Coronary artery (tissue), 2 donors: ENCODE results near the gene MARCHF3.

Source experiments
- DNase-seq: peaks from one replicate; pipeline ENCODE4 v3.0.0-alpha.2; 2017; ENCODE audit warnings: low spot score
- H3K27ac ChIP-seq, 2 donors: fragments of 200-600 bp; sonication (generic); one replicate each; pipeline ENCODE4 v1.5.1; 2016 to 2019
- H3K4me3 ChIP-seq: fragments of 200-600 bp; sonication (generic); 2 replicates; pipeline ENCODE4 v1.5.1; 2016; ENCODE audit warnings: mild to moderate bottlenecking, moderate library complexity
- CTCF ChIP-seq: fragments of 200-600 bp; sonication (generic); IDR thresholded peaks from one replicate; pipeline ENCODE4 v1.5.1; 2019; ENCODE audit warnings: antibody characterized with exemption

The MARCHF3 gene

DNA sequence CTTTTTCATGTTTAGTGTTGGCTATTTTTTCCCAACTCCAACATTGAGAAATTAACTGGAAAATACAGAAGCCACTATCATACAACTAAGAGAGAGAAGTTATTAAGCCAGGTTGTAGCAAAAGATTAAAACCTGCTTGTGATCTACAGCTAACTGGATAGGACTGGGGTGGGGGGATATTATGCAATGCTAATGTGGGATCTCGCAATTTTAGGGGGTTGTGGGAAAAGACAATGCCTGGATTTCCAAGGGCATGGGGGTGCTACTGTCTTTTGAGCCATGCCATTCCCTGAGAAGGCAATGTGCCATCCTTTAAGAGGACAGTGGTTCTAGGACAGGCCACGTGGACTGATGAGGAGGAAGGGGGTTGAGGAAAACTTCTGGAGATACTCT, 46.5 kb downstream of the MARCHF3 start:
- Histone ChIP-seq H3K27ac (no peak overlapping the region), H3K4me3 (no peak overlapping the region)
- no peak for TF ChIP-seq CTCF
- DNase-seq = no peak

- no peak for DNase-seq
- Histone ChIP-seq H3K4me3 (no peak overlapping the region), H3K27ac (no peak overlapping the region)
- no peak for TF ChIP-seq CTCF
Measured at GRCh38 chr5:126982926-126983873, 47.2 kb downstream of the MARCHF3 start.

DNA sequence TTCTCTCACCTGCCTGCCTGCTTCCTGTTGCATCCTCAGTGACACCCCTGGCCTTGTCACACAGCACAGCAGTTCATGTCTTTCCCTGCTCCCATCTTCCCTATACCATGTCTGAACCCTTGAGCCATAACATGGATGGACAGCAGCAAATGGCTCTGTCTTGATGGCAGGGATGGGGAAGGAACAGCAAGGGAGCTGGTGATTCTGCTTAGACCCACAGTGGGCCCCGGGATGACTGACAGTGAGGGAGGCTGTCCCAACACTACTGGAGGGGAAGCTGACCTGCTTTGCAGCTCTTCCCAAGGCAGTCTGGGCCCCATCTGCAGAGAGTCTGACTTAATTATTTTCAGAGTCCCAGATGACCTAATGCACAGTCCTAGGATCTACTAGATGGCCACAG, 48.2 kb downstream of the MARCHF3 start:
- no peak overlapping the region for H3K27ac ChIP-seq

GRCh38 chr5:126981701-126982100, 48.7 kb downstream of the MARCHF3 start:
- Histone ChIP-seq H3K4me3 (no peak overlapping the region), H3K27ac (no peak overlapping the region)
- no peak for DNase-seq
- no peak for TF ChIP-seq CTCF

More for the DNA sequence above, 48.2 kb downstream of the MARCHF3 start:
- DNase-seq = no peak
- H3K4me3 ChIP-seq = no peak overlapping the region
- TF ChIP-seq CTCF = no peak

- no peak for TF ChIP-seq CTCF
- DNase-seq = no peak
- Histone ChIP-seq H3K4me3 (no peak overlapping the region), H3K27ac (no peak overlapping the region)
Measured at GRCh38 chr5:126981222-126981621, 49.1 kb downstream of the MARCHF3 start.

DNA sequence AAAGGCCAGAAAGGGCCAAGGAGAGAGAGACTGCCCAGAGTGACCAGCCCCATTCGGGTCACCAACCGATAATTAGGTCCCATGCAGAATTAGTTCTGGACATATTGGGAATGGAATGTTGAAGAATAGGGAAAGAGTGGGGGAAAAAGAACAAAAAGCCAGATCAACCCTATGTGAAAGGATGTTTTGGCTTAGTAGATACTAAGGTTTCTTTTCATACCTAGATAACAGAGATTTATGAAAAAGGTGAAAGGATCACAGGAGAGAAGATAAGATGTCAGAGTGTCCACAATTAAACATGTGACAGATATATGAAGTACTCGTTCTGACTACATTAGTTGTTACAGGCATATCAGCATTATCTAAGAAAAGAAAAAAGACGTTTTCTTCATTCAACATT, 52.1 kb downstream of the MARCHF3 start:
- Histone ChIP-seq H3K27ac (no peak overlapping the region), H3K4me3 (no peak overlapping the region)
- TF ChIP-seq CTCF = no peak
- DNase-seq = no peak
